NCI-H2081 treated with DMSO at 0.1 percent for 48 hours (cell line): Measurements from ENCODE around the gene SLC35D1.

ENCODE experiments used
- DNase-seq: peaks from one replicate; lab custom pipeline; 2025; lab: John Stamatoyannopoulos, UW

The SLC35D1 gene

GRCh38 chr1:67044631-67045270, 9.2 kb downstream of the SLC35D1 start:
- no peak for DNase-seq

GRCh38 chr1:67043366-67043765, 10.6 kb downstream of the SLC35D1 start:
- no peak for DNase-seq

DNA sequence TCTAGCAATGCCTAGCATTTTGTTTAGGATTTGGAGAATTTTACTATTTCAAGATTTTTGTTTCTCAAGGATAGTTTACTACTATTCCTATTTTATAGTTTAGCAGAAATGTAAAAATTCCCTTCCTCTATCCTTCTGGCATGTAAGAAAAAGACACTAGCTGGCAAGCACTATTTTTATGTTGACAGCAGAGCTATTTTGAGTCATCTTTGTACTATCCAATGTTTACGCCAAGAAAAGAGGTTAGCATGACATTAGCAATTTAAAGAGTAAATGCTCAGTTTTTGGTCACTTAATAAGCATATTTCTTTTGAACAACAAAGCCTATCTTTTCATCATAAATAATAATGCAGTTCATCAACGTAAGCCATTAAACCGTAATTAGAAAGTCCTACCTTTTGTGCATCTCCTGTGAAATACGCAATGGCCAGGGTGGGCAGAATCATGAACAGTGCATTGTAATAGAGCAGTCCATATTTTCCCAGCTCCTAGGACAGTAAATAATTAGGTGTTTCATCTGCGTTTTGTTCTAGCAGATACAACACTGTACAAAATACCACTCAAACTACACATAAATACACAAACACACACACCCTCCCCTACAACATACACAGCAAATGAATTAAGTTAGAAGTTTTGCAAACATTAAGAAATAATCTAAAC, 12.0 kb downstream of the SLC35D1 start:
- no peak for DNase-seq

DNA sequence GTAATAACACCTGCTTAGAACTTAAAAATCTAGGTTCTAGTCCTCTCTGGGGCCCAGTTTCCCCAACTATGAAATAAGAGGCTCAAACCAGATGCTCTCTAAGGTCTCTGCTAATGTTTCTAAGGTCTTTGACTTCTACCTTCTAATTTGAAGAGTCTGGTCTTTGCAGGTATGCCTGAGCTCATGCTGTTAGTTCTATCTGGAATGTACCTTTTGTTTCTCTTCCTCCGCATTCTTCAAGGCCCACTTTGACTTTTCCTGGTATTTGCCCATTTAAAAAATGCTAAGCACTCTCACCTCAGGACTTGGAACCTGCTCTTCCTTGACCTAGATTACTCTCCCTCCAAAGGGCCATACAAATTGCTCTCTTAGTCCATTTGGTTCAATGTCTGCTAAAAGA, 13.5 kb downstream of the SLC35D1 start:
- DNase-seq = no peak

DNA sequence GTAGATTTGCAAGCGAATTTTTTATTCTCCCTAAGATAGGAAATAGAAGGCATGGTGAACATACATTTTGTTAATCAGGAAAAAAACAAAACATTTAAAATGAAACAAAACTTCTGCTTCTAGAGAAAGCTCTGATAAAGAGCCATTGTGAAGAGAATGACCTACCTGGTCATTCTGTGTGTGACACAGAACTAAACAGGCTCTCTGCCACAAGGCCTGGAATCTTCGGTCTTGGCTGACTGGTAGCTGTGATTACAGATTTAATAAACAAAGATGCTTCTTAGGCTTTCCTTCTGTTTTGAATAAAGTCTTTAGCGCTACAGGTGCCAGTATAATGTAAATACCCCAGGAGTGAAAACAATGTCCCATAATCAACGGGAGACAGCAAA, 22.1 kb downstream of the SLC35D1 start:
- DNase-seq = no peak

DNA sequence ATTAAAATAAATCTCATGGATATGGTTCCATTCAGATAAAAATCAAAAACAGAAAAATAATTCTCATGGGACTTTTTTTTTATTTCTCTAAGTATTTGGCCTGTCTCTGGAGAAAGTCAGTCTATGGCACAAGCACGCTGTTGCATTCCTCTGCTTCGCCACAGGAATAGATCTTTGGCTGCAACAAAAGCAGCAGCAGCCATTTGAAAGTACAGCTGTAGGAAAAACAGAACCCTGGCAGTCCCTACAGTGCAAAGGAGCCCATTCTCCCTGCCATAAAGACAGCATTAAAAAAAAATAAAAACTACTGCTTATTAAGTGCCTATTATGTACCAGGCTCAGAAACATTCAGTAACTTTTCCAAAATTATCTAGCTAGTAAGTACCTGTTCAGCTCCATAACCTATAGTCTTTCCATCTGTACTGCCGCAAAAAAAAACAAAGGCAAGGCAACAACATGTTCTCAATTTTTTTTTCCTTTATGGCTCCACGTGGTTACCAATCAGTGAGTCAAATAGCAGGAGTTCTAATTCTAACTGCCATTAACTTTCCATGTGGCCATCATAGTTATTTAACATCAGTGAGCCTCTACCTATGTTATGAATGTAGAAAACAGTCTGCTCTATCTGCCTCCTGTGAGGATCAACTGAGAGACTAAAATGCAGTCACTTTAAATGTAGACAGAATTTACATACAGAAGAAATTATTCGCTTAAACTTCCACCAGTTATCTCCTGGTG, 22.7 kb downstream of the SLC35D1 start:
- DNase-seq = no peak

GRCh38 chr1:67029472-67029871, 24.5 kb downstream of the SLC35D1 start:
- DNase-seq = no peak

- no peak for DNase-seq
Observed at GRCh38 chr1:67020765-67021164, 33.2 kb downstream of the SLC35D1 start.

- DNase-seq = no peak
Observed at GRCh38 chr1:67020304-67020703, 33.6 kb downstream of the SLC35D1 start.

DNA sequence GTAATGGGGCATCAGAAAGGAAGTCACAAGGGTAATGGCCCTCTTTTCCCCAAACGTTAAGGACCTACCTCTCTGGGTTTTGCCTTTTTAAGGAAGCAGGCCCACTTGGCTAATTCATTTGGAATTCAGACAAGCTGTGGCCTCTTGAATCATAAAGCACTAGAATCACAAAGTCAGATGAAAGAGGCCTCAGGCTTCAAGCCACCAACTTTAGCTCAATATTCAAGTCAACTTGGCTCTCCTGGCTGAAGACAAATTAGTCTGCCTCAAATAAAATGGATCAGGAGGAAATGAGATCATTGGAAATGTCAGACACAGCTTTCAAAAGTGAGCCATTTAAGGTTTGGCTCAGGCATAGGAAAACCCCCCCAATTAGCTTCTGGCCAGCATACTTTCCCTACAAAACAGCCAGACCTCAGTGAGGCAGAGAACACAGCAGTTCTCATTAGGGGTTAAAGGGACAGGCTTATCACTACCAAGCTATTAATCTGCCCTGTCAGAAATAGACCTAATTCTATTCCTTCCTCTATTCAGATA, 34.3 kb downstream of the SLC35D1 start:
- DNase-seq = no peak

GRCh38 chr1:67019121-67019520, 34.8 kb downstream of the SLC35D1 start:
- no peak for DNase-seq

DNA sequence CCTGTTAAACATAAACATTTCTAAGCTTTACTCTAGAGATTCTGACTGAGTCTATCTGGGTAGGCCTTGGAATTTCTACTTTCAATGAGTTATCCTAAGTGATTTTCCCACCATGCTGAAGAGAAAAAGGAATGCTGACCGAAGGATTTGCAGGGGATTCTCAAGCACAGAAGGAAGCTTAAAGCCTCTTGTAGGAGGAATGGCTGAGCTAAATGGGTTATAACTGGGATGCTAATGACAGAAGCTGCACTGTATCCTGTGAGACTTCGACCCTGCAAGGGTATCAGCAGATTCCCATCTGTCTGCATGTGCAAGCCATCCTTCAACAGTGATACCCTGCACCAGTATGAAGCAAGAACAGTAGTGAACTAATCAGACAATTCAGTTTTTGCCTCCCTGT, 35.4 kb downstream of the SLC35D1 start:
- DNase-seq = no peak

DNA sequence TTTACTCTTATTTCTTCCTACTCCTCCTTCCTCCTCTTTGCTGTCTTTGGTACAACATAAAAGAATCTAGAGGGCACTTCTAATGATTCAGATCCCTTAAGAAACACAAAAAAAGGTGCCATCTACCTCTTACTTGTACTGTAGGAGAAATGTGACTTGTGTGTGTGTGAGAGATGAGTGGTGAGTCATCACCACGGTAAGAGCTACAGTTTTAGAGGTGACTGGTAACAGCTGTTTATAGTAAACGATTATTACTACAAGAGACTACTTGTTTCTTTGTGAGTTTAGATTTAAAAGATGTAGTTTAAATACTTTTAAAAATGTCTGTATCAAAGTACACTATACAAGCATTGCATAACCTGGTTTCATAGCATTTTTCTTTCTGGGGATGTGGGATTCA, 40.4 kb downstream of the SLC35D1 start:
- no peak for DNase-seq

GRCh38 chr1:67009792-67010191, 44.2 kb downstream of the SLC35D1 start:
- DNase-seq = no peak

DNA sequence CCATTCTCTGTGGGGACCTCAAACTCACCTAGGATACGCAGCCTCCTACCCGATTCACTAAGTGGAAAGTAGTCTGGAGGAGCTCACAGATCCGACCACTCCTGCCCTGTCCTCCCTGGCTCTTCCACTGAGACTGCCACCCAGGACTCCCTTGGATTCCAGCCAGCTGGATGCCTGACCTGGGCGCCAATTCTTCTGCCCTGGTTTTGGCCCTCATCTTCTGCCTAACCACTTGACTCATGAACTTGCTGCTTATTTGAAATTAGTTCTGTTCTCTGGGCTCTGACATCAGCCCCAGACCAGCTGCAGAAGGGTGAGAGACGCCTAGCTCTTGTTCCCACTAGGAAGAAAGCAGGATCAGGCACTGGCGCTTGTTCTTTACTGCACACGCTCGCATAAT, 48.9 kb downstream of the SLC35D1 start:
- DNase-seq = no peak

DNA sequence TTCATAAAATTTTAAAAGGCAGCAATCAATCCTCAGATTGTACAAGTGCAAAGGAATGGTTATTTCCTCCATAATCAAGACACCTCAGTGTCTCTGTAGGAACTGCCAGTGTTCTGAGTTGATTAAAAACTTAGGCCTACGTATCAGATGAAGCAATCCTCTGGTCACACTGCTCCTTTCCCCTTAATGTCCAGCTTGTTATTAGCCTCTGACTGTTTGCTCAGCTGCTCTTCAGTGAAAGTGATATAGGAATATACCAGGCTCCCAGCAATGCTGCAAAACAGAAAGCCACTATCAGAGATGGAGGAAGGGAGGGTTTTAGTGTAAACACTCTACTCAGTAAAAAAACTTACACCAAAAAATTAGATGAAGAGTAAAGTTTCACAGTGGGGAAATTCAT, 49.8 kb downstream of the SLC35D1 start:
- no peak for DNase-seq

DNA sequence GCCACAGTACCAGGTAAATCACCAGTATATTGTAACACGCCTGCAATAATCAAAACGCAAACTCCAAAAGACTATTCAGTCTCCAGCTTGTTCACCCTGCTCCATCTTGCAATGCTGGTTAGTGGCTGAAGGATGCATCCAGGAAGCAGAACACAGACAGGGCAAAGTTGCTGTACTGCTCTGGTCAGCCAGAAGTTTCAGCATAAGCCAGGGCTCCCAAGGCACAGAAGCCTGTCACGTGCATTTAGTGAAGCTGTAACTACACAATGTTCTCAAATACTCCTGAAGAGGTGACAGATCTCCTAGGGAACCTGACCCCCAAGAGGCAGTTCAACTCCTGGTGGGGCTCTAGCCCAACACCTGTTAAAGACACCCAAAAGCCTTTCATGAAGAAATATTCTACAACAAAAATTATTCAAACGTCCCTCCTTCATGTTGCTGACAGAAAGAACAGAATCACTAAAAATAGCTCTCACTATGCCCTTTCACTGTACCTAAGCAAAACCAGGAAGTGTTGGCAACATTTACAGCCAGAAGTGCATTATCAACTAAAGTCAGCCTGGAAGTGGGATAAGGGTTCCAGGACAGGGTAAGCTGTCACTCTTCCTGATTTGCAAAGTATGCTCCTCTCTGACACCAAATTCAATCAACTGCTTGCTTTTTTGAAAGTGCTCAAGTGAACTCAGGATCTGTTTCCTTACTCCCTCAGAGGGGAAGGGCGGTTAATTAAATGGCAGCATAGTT, 52.1 kb downstream of the SLC35D1 start:
- DNase-seq = no peak

GRCh38 chr1:66999640-67000400, 54.1 kb downstream of the SLC35D1 start:
- no peak for DNase-seq

DNA sequence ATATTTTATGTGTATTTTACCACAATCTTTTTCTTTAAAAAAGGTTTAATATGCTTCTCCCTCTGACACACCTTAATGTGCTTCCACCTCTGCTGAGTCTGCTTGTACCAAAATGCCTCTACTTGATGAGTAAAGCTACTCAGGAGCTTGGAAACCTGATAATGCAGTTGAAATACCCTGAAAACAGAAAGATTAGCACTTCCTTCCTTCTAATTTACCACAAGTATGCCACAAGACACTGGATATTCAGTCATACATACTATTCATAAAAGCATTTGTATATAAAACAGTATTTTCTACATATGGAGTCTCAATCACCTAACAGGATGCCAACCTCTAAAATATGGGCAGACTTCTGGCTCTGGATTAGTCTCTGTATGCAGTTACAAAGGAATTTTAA, 55.0 kb downstream of the SLC35D1 start:
- DNase-seq = no peak

GRCh38 chr1:66996018-66996682, 57.8 kb downstream of the SLC35D1 start:
- DNase-seq = peak; percentile 49

DNA sequence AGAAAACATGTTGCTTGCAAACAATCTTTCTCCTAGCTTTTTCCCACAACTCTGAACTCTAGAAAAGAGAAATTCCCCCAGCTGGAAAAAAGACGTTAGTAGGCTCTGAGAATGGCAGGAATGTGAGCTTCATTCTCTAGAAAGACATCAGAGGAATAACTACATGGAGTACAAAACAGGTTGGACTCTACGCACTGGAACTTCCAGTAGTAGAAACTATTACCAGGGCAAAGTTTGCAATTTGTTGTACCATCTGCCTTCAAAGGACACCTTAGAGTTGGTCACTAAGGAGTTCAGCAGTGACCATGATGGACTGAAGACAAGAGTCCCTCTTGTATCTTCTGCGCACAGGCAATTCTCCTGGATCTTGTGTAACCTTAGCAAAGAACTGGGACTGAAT, 60.9 kb downstream of the SLC35D1 start:
- no peak for DNase-seq
